ENCODE data around the gene INPP5K.

INPP5K gene

GRCh38 chr17:1485423-1486376 lies 30.7 kb downstream of the INPP5K start:
- peak; percentile 64 for DNase-seq (ENCODE audit: low spot score)

- DNase-seq (ENCODE audit: low spot score) = peak; percentile 51
Measured at GRCh38 chr17:1484676-1485422, 31.6 kb downstream of the INPP5K start.

- no peak for DNase-seq (ENCODE audit: low spot score)
Measured at GRCh38 chr17:1484060-1484535, 32.3 kb downstream of the INPP5K start.

- DNase-seq (ENCODE audit: low spot score) = no peak
Measured at GRCh38 chr17:1482680-1483079, 33.7 kb downstream of the INPP5K start.

GRCh38 chr17:1481736-1482135 lies 34.7 kb downstream of the INPP5K start:
- no peak for DNase-seq (ENCODE audit: low spot score)

GRCh38 chr17:1480747-1481465 lies 35.5 kb downstream of the INPP5K start:
- no peak for DNase-seq (ENCODE audit: low spot score)

- DNase-seq (ENCODE audit: low spot score) = no peak
Measured at GRCh38 chr17:1478418-1478817, 38.0 kb downstream of the INPP5K start.

- no peak for DNase-seq (ENCODE audit: low spot score)
Measured at GRCh38 chr17:1475321-1475854, 41.0 kb downstream of the INPP5K start.

- DNase-seq (ENCODE audit: low spot score) = no peak
Measured at GRCh38 chr17:1474402-1475189, 41.8 kb downstream of the INPP5K start.

GRCh38 chr17:1473841-1474240 lies 42.6 kb downstream of the INPP5K start:
- DNase-seq (ENCODE audit: low spot score) = no peak

- DNase-seq (ENCODE audit: low spot score) = peak; percentile 66
Measured at GRCh38 chr17:1473170-1473569, 43.2 kb downstream of the INPP5K start.

- no peak for DNase-seq (ENCODE audit: low spot score)
Measured at GRCh38 chr17:1471911-1472821, 44.2 kb downstream of the INPP5K start.

- DNase-seq (ENCODE audit: low spot score) = no peak
Measured at GRCh38 chr17:1471490-1471889, 44.9 kb downstream of the INPP5K start.

- no peak for DNase-seq (ENCODE audit: low spot score)
Measured at GRCh38 chr17:1470755-1471462, 45.5 kb downstream of the INPP5K start.

GRCh38 chr17:1470071-1470754 lies 46.2 kb downstream of the INPP5K start:
- DNase-seq (ENCODE audit: low spot score) = no peak

- no peak for DNase-seq (ENCODE audit: low spot score)
Measured at GRCh38 chr17:1469231-1469852, 47.1 kb downstream of the INPP5K start.

- peak; percentile 94 for DNase-seq (ENCODE audit: low spot score)
Measured at GRCh38 chr17:1467898-1468492, 48.4 kb downstream of the INPP5K start.

- no peak for DNase-seq (ENCODE audit: low spot score)
Measured at GRCh38 chr17:1467258-1467657, 49.2 kb downstream of the INPP5K start.

Measured in HuH-7 (cell line).